K562 (cell line): ENCODE data around the gene ANKRD11. TPM values are rescaled to one million over a fixed set of nuclear protein-coding genes. Genes with fewer than 3 reads are reported as not detected.

ENCODE experiments used
- KDM4B ChIP-seq, 2 experiments: fragments of 450-650 bp in 1 of 2; sonication (generic) in 1 of 2; IDR thresholded peaks; 2 replicates each; pipeline ENCODE4 v1.6.1; 2016 to 2017; ENCODE audit warnings: borderline replicate concordance in 2 of 2, antibody characterized with exemption in 1 of 2, low read depth in 1 of 2, mild to moderate bottlenecking in 1 of 2
- RB1 ChIP-seq: fragments of 450-650 bp; IDR thresholded peaks from 2 replicates; pipeline ENCODE4 v1.6.1; 2017; ENCODE audit warnings: low read depth, mild to moderate bottlenecking
- RBBP5 ChIP-seq: fragments of 200-600 bp; sonication (generic); IDR thresholded peaks from 2 replicates; pipeline ENCODE4 v1.6.1; 2012; ENCODE audit warnings: borderline replicate concordance, mild to moderate bottlenecking, low read length, control low read depth, inconsistent platforms; ENCODE audit not compliant: insufficient read depth, poor library complexity, severe bottlenecking
- THRAP3 ChIP-seq: fragments of 450-650 bp; IDR thresholded peaks from 2 replicates; pipeline ENCODE4 v1.6.1; 2016; ENCODE audit warnings: mild to moderate bottlenecking, inconsistent platforms, borderline replicate concordance
- ZBTB40 ChIP-seq, 2 experiments: fragments of 450-650 bp in 1 of 2; sonication (generic) in 1 of 2; formaldehyde crosslinking in 1 of 2; IDR thresholded peaks; 2 replicates each; pipeline versions ENCODE4 v1.7.1 to v1.9.0; 2016 to 2022; ENCODE audit warnings: inconsistent platforms in 1 of 2, mild to moderate bottlenecking in 1 of 2, missing genetic modification reagents in 1 of 2
- ZNF408 ChIP-seq: fragments of 250-450 bp; sonication (Bioruptor Pico); IDR thresholded peaks from 2 replicates; pipeline ENCODE4 v1.4.0; 2020; ENCODE audit warnings: low read depth, mild to moderate bottlenecking, moderate library complexity
- ZNF830 ChIP-seq: fragments of 250-450 bp; sonication (Bioruptor Pico); IDR thresholded peaks from 2 replicates; pipeline ENCODE4 v1.5.0; 2021; ENCODE audit warnings: mild to moderate bottlenecking
- polyA plus RNA-seq, 8 experiments: library from polyadenylated mRNA; depleted of rRNA in 4 of 8; stranded (reverse) in 5 of 8; unstranded in 3 of 8; fragments of >200 nt; fragmentation: Nextera tagmentation in 2 of 8; fragmentation: Illumina TruSeq in 1 of 8; extraction: Ambion mirVana in 2 of 8; extraction: Trizol in 1 of 8; gene quantifications; 2 replicates each; pipeline versions ENCODE4 v1.2.1 to v1.2.3, GENCODE V29; 2011 to 2014; ENCODE audit warnings: inconsistent platforms in 1 of 8, missing spikeins in 1 of 8
- total RNA-seq, 7 experiments: library from RNA; depleted of rRNA in 6 of 7; stranded (reverse); fragments of >200 nt in 6 of 7; fragmentation: Illumina TruSeq in 2 of 7; extraction: Trizol in 2 of 7; gene quantifications; 2 replicates each; pipeline versions ENCODE4 v1.2.1 to v1.2.3, GENCODE V29; 2011 to 2021; ENCODE audit warnings: low replicate concordance in 1 of 7

Gene ANKRD11
- total and polyA plus RNA-seq, 9 of the 15 experiments (the other 6 are each of a cell fraction or from before 2014, with no cell fraction given), result 4.7 to 126 (median 31.7) TPM

DNA sequence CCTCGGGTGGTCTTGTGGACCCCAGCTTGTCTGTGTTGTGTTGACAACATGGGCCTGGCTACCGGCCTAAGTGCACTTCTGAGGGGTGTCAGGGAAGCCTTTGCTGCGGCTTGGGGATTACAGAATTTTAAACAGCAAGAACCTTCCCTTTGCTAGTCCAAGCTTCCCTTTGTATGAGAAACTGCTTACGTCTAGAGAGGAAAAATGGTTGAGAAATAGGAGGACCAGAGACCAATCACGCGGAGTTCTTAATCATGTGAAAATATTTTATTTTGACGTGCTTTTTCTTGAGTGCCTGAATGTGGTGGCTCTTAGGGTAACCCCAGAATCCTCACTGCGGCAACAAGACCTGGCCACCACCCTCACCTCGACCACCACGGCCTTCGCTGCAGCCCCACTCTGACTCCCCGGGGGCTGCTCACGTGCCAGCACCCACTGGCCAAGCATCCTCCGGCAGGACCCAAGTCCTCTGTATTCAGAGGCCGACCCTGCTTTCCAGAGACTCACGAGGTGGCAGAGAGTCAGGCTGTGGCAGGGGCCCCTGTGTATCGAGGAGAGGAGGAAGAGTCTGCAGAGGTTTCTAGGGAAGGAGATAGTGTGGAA is 191.6 kb downstream of the ANKRD11 start (continued):
- no peak for TF ChIP-seq THRAP3
- TF ChIP-seq ZBTB40 (IDR thresholded peaks at IDR 0.05), result no peak
- TF ChIP-seq ZBTB40 (CRISPR knock-in tag; IDR thresholded peaks at IDR 0.05), result no peak
- no peak for TF ChIP-seq ZNF408 (CRISPR knock-in tag)
- TF ChIP-seq RBBP5, result no peak
- no peak for TF ChIP-seq KDM4B (IDR thresholded peaks at IDR 0.05; ENCODE audit: borderline replicate concordance in 2 of 2, low read depth in 1 of 2)
- no peak for TF ChIP-seq ZNF830 (CRISPR knock-in tag)
- no peak for TF ChIP-seq RB1
- TF ChIP-seq, all 486 proteins: peak for 0
